Caki2 (cell line): Measurements from ENCODE around the gene SUFU. TPM values are rescaled to one million over a fixed set of nuclear protein-coding genes. Genes with fewer than 3 reads are reported as not detected.
"Not testable (repeated sequence)": the region's sequence is repeated elsewhere in the genome, so short reads cannot be mapped to it uniquely, and the experiment has no call there.

Experiments used
- DNase-seq: peaks from one replicate; pipeline ENCODE4 v3.0.0-alpha.2; 2015; ENCODE audit warnings: low read depth
- in situ Hi-C: cut with HindIII; loops from 2 replicates; pipeline ENCODE4 v1.10.0; 2016; ENCODE audit warnings: low sequenced_read_pairs, low pct_unique_long_range_greater_than_20kb, mixed read lengths
- total RNA-seq: library from RNA; depleted of rRNA; stranded (reverse); fragments of >200 nt; shearing (Covaris generic); gene quantifications from 2 replicates; pipeline ENCODE4 v1.2.3, GENCODE V29; 2014; ENCODE audit warnings: low replicate concordance

The SUFU gene
- total RNA-seq, 1 experiment from 2014 or later: 2.9 TPM

- no peak for DNase-seq
These were observed 146.3 kb downstream of the SUFU start for GRCh38 chr10:102649797-102650654.

GRCh38 chr10:102650655-102651454, 147.1 kb downstream of the SUFU start:
- in situ Hi-C loops: no loop called here
- DNase-seq: no peak

More at GRCh38 chr10:102649797-102650654, 146.3 kb downstream of the SUFU start:
- in situ Hi-C loops: no loop called here

- DNase-seq: no peak
- in situ Hi-C loops: no loop called here
These were observed 147.8 kb downstream of the SUFU start for GRCh38 chr10:102651455-102652169.

GRCh38 chr10:102652170-102652916, 148.6 kb downstream of the SUFU start:
- in situ Hi-C loops: no loop called here
- DNase-seq: no peak

GRCh38 chr10:102653060-102653459, 149.3 kb downstream of the SUFU start:
- no peak for DNase-seq
- in situ Hi-C loops: no loop called here

- in situ Hi-C loops: no loop called here
- no peak for DNase-seq
These were observed 150.8 kb downstream of the SUFU start for GRCh38 chr10:102654566-102654965.

- DNase-seq: no peak
- in situ Hi-C loops: no loop called here
These were observed 151.2 kb downstream of the SUFU start for GRCh38 chr10:102654969-102655368.

- in situ Hi-C loops: no loop called here
- DNase-seq: no peak
These were observed 152.3 kb downstream of the SUFU start for GRCh38 chr10:102656026-102656425.

- in situ Hi-C loops: no loop called here
- no peak for DNase-seq
These were observed 153.1 kb downstream of the SUFU start for GRCh38 chr10:102656791-102657371.

GRCh38 chr10:102657451-102657850, 153.7 kb downstream of the SUFU start:
- in situ Hi-C loops: no loop called here
- DNase-seq: no peak

- in situ Hi-C loops: no loop called here
- no peak for DNase-seq
These were observed 154.4 kb downstream of the SUFU start for GRCh38 chr10:102657984-102658724.

- no peak for DNase-seq
- in situ Hi-C loops: no loop called here
These were observed 155.0 kb downstream of the SUFU start for GRCh38 chr10:102658802-102659201.

GRCh38 chr10:102660888-102661657, 157.3 kb downstream of the SUFU start:
- no peak for DNase-seq
- in situ Hi-C loops: no loop called here

- DNase-seq: no peak
- in situ Hi-C loops: no loop called here
These were observed 157.9 kb downstream of the SUFU start for GRCh38 chr10:102661658-102662028.

- in situ Hi-C loops: no loop called here
- peak; percentile 99 for DNase-seq
These were observed 162.2 kb downstream of the SUFU start for GRCh38 chr10:102665904-102666509.

- peak; percentile 54 for DNase-seq
- in situ Hi-C loops: not testable (repeated sequence)
These were observed 163.6 kb downstream of the SUFU start for GRCh38 chr10:102667411-102667810.
